Esophagus muscularis mucosa (tissue), 4 donors: ENCODE data around the gene C5orf47. TPM values are rescaled to one million over a fixed set of nuclear protein-coding genes. Genes with fewer than 3 reads are reported as not detected.

Experiments
- DNase-seq: peaks from one replicate; pipeline ENCODE4 v3.0.0-alpha.2; 2017; ENCODE audit errors: extremely low spot score
- H3K27ac ChIP-seq, 4 donors: fragments of 200-600 bp; sonication (generic); replicated peaks in 1 of 4; 1 replicate in 3 of 4; 2 replicates in 1 of 4; pipeline ENCODE4 v1.5.1; 2016 to 2019; ENCODE audit warnings: mild to moderate bottlenecking in 1 of 4
- H3K27me3 ChIP-seq, 4 donors: fragments of 200-600 bp; sonication (generic); one replicate each; pipeline versions ENCODE4 v1.5.1 to v1.6.0; 2016 to 2019
- H3K36me3 ChIP-seq, 4 donors: fragments of 200-600 bp; sonication (generic); one replicate each; pipeline ENCODE4 v1.5.1; 2016 to 2019
- H3K4me1 ChIP-seq, 4 donors: fragments of 200-600 bp; sonication (generic); one replicate each; pipeline ENCODE4 v1.5.1; 2016 to 2019
- H3K4me3 ChIP-seq, 4 donors: fragments of 200-600 bp; sonication (generic); 1 replicate in 2 of 4; 2 replicates in 2 of 4; pipeline ENCODE4 v1.5.1; 2016 to 2019; ENCODE audit warnings: mild to moderate bottlenecking in 4 of 4, moderate library complexity in 1 of 4
- H3K9me3 ChIP-seq, 4 donors: fragments of 200-600 bp; sonication (generic); 1 replicate in 3 of 4; 2 replicates in 1 of 4; pipeline ENCODE4 v1.5.1; 2016 to 2019
- EP300 ChIP-seq: sonication (generic); formaldehyde crosslinking; IDR thresholded peaks from one replicate; pipeline ENCODE4 v1.6.1; 2017; ENCODE audit warnings: antibody characterized with exemption
- POLR2A ChIP-seq: fragments of 450-650 bp; IDR thresholded peaks from one replicate; pipeline ENCODE4 v1.6.1; 2017; ENCODE audit warnings: antibody characterized with exemption, moderate library complexity, mild to moderate bottlenecking, low read depth
- POLR2AphosphoS5 ChIP-seq, 2 donors: sonication (generic); formaldehyde crosslinking; IDR thresholded peaks; one replicate each; pipeline ENCODE4 v1.6.1; 2017; ENCODE audit warnings: antibody characterized with exemption in 2 of 2
- whole genome bisulfite sequencing: methylation state at CpG from one replicate; pipeline ENCODE4 v1.1.5; 2018; 5-methylcytosine and 5-hydroxymethylcytosine counted together
- intact Hi-C: fragments of 100-400 bp; cut with DNase I; formaldehyde crosslinking; loops from one replicate; pipeline ENCODE4 v1.15.1; 2023
- total RNA-seq, 4 donors: library from RNA; depleted of rRNA; stranded (reverse); fragments of >200 nt; gene quantifications; one replicate each; pipeline versions ENCODE4 v1.1.0 to v1.2.1, GENCODE V29; 2016
- TF ChIP-seq, protein P1 (sequence below), 3 experiments: fragments of 200-600 bp in 2 of 3; fragments of 450-650 bp in 1 of 3; sonication (generic) in 2 of 3; IDR thresholded peaks; one replicate each; pipeline ENCODE4 v1.5.1; 2017 to 2019; ENCODE audit warnings: antibody characterized with exemption in 3 of 3, mild to moderate bottlenecking in 2 of 3, moderate library complexity in 1 of 3

C5orf47 gene
- total RNA-seq, 4 donors from 2014 or later: not detected

DNA sequence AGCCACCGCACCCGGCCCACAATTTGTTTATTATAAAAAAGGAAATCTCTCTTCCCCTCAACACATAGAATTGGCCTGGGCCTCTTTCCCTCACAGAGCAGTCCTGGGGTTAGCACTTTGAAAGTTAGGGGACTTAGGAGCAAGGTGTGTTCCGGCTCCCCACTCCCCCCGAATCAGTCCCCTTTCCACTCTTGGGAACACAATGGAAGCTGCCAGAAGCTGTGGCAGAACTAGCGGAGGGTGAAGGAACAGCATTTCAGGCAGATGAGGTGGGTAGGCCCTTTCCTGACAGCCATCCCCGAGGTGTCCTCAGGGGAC, 16.4 kb upstream of the C5orf47 start:
- no peak overlapping the region for H3K27ac ChIP-seq
- intact Hi-C loops: loop anchor here (5.0 to 10.0 kb wide), 3 partner anchors 85 to 678 kb away; partner anchors contain the start of gene CPEB4

DNA sequence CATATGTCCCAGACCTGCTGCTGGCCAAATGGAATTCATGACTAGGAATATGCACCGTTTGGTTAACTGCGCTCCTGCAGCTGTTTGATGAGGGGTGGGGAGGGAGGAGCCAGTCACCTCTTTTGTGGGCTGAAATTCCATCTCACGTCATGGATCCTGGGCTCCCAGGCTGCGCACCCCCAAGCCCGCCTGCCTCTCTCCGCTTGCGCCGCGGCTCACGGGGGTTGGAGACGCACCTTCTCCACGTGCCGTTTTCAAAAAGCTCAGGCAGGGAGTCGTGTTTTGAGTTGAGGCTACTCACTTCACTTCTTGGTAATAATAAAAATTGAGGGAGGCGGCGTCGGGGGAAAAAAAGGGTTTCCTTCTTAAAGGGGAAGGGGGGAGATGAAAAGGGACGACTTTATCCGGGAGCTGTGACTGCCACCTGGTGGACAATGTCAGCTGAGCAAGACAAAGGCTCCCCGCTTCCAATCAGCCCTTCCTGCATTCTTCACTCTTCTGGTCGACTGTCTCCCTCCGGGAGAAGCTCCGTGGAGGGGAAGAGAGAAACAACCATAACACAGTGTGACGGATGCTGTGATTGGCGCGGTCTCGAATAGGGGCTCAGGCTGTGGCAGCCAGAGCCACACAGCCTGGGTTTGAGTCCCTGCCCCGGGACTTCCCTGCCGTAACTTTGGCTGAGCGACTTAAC, 15.9 kb upstream of the C5orf47 start:
- Histone ChIP-seq H3K4me3 (peak overlapping the region; percentile 50 to 65 (median 52)), H3K27me3 (no peaks in the 10 kb centered on the region), H3K4me1 (peaks cover 11 to 18% (median 14%) of the 10 kb centered on the region in 4 donors), H3K36me3 (no peaks in the 10 kb centered on the region), H3K9me3 (no peaks in the 10 kb centered on the region), H3K27ac (peak overlapping the region in 2 of 4 donors; percentile 12 to 57)
- TF ChIP-seq, protein P1, sequence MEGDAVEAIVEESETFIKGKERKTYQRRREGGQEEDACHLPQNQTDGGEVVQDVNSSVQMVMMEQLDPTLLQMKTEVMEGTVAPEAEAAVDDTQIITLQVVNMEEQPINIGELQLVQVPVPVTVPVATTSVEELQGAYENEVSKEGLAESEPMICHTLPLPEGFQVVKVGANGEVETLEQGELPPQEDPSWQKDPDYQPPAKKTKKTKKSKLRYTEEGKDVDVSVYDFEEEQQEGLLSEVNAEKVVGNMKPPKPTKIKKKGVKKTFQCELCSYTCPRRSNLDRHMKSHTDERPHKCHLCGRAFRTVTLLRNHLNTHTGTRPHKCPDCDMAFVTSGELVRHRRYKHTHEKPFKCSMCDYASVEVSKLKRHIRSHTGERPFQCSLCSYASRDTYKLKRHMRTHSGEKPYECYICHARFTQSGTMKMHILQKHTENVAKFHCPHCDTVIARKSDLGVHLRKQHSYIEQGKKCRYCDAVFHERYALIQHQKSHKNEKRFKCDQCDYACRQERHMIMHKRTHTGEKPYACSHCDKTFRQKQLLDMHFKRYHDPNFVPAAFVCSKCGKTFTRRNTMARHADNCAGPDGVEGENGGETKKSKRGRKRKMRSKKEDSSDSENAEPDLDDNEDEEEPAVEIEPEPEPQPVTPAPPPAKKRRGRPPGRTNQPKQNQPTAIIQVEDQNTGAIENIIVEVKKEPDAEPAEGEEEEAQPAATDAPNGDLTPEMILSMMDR (IDR thresholded peaks at IDR 0.05): peak; percentile 86 to 89 (median 88)
- peak; percentile 12 to 13 for TF ChIP-seq POLR2AphosphoS5 (IDR thresholded peaks at IDR 0.05)
- TF ChIP-seq EP300: no peak
- DNase-seq: peak; percentile 97
- WGBS: 2% methylated on average over 25 of the region's 30 CpGs
- intact Hi-C loops: loop anchor here (1.0 to 10.0 kb wide), 4 partner anchors 86 to 678 kb away; partner anchors contain the start of gene CPEB4

More for the DNA sequence above, 16.4 kb upstream of the C5orf47 start:
- WGBS: 82% methylated on average over 5 of the region's 6 CpGs
- H3K27me3 ChIP-seq: no peaks in the 10 kb centered on the region
- H3K4me3 ChIP-seq: peak overlapping the region; percentile 50 to 65 (median 52)
- DNase-seq: no peak
- no peak for TF ChIP-seq POLR2AphosphoS5 (IDR thresholded peaks at IDR 0.05)
- TF ChIP-seq, protein P1 (IDR thresholded peaks at IDR 0.05): no peak
- H3K36me3 ChIP-seq: no peaks in the 10 kb centered on the region
- no peaks in the 10 kb centered on the region for H3K9me3 ChIP-seq
- peaks cover 11 to 18% (median 14%) of the 10 kb centered on the region in 4 donors for H3K4me1 ChIP-seq

DNA sequence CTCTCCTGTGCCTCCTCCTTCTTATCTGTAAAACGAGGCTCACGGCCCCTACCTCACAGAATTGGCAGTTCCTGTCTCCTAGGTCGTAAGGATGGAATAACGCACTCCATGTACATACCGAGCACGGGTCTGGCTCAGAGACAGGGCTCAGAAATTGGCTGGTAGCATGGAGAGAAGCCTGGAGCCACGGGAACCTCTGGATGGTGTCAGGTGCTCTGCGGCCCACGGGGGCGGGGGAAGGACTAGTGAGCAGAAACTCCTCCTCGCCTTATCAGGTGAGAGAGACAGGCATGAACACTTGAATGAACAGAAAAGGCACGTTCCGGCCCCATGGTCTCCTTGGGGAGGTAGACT, 15.4 kb upstream of the C5orf47 start:
- intact Hi-C loops: loop anchor here (1.0 to 10.0 kb wide), 4 partner anchors 86 to 679 kb away; partner anchors contain the start of gene CPEB4
- Histone ChIP-seq H3K9me3 (no peaks in the 10 kb centered on the region), H3K4me3 (peak overlapping the region; percentile 50 to 65 (median 52)), H3K27ac (peak overlapping the region in 2 of 4 donors; percentile 12 to 57), H3K36me3 (no peaks in the 10 kb centered on the region), H3K27me3 (no peaks in the 10 kb centered on the region), H3K4me1 (peaks cover 11 to 18% (median 14%) of the 10 kb centered on the region in 4 donors)
- 18% methylated on average over 13 of the region's 13 CpGs for WGBS
- no peak for TF ChIP-seq EP300
- TF ChIP-seq POLR2AphosphoS5 (IDR thresholded peaks at IDR 0.05): no peak
- no peak for TF ChIP-seq POLR2A
- TF ChIP-seq, protein P1 (IDR thresholded peaks at IDR 0.05): no peak
- no peak for DNase-seq

DNA sequence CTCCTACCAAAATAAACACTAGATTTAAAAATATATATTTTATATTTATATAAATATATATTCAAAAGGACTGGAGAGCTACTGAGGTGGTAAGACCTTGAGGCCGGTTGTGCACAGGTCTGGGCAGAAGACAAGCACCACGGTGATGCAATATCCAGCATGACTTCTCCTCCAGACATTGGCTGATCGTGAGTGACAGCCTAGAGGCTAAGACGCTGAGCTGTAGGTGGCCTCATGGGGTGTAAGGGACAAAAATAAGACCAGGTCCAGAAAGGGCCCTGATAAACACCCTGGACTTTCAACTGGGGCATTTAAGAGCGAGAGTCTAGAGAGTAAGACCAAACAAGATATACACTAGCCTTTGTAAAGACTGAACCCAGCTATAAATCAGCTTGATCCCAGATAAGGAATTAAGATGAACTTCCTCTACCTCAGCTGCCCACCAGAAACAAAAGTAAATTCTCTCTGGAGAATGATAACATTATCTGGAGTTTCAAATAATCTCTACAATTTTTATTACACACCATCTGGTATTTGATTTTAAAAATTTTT, 14.2 kb upstream of the C5orf47 start:
- 79% methylated on average over 5 of the region's 5 CpGs for WGBS
- DNase-seq: no peak
- Histone ChIP-seq H3K27ac (no peak overlapping the region), H3K4me1 (peaks cover 11 to 18% (median 14%) of the 10 kb centered on the region in 4 donors), H3K27me3 (no peaks in the 10 kb centered on the region), H3K36me3 (no peaks in the 10 kb centered on the region), H3K9me3 (no peaks in the 10 kb centered on the region), H3K4me3 (no peak overlapping the region)
- intact Hi-C loops: loop anchor here (5.0 to 10.0 kb wide), 3 partner anchors 87 to 680 kb away; partner anchors contain the start of gene CPEB4
- TF ChIP-seq POLR2AphosphoS5 (IDR thresholded peaks at IDR 0.05): no peak
- no peak for TF ChIP-seq EP300
- TF ChIP-seq POLR2A: no peak
- TF ChIP-seq, protein P1 (IDR thresholded peaks at IDR 0.05): no peak
